Subcutaneous abdominal adipose tissue (tissue), 5 donors: ENCODE measurements around the gene MSI2.

Experiments used
- H3K27ac ChIP-seq: one replicate; pipeline ENCODE4 v1.7.0; 2013; ENCODE audit warnings: low read depth, mild to moderate bottlenecking, inconsistent platforms, low read length, moderate library complexity
- H3K27me3 ChIP-seq, 5 donors: one replicate each; pipeline ENCODE4 v1.7.0; 2013; ENCODE audit warnings: low read length in 5 of 5, inconsistent platforms in 1 of 5; ENCODE audit not compliant: control insufficient read depth in 5 of 5, insufficient read depth in 4 of 5
- H3K36me3 ChIP-seq, 5 donors: one replicate each; pipeline ENCODE4 v1.7.0; 2013; ENCODE audit warnings: low read length in 5 of 5; ENCODE audit not compliant: control insufficient read depth in 5 of 5, insufficient read depth in 5 of 5
- H3K4me1 ChIP-seq, 5 donors: one replicate each; pipeline ENCODE4 v1.7.0; 2013; ENCODE audit warnings: low read length in 5 of 5, mild to moderate bottlenecking in 3 of 5, moderate library complexity in 1 of 5; ENCODE audit not compliant: control insufficient read depth in 5 of 5, insufficient read depth in 5 of 5
- H3K4me3 ChIP-seq, 5 donors: one replicate each; pipeline ENCODE4 v1.7.0; 2013; ENCODE audit warnings: low read length in 5 of 5, low read depth in 1 of 5
- H3K9ac ChIP-seq, 5 donors: one replicate each; pipeline ENCODE4 v1.7.0; 2013; ENCODE audit warnings: low read length in 5 of 5, mild to moderate bottlenecking in 4 of 5, moderate library complexity in 3 of 5
- H3K9me3 ChIP-seq, 5 donors: one replicate each; pipeline ENCODE4 v1.7.0; 2013; ENCODE audit warnings: low read length in 5 of 5; ENCODE audit not compliant: control insufficient read depth in 5 of 5
- donor health status: healthy.
- donor health status: healthy.
- donor health status: healthy.
- donor health status: healthy.
- donor health status: healthy.

MSI2 gene

GRCh38 chr17:57379895-57380434, 123.6 kb downstream of the MSI2 start:
- Histone ChIP-seq H3K9ac (no peak overlapping the region), H3K27me3 (no peaks in the 10 kb centered on the region), H3K36me3 (no peaks in the 10 kb centered on the region), H3K9me3 (peaks cover 0 to 12% (median 8%) of the 10 kb centered on the region in 5 donors), H3K4me1 (peaks cover 0 to 15% (median 8%) of the 10 kb centered on the region in 5 donors), H3K4me3 (no peak overlapping the region), H3K27ac (no peak overlapping the region)

- H3K9ac ChIP-seq, result no peak overlapping the region
- peaks cover 0 to 14% (median 8%) of the 10 kb centered on the region in 5 donors for H3K9me3 ChIP-seq
- no peak overlapping the region for H3K4me3 ChIP-seq
- no peaks in the 10 kb centered on the region for H3K27me3 ChIP-seq
- H3K4me1 ChIP-seq, result peaks cover 0 to 8% (median 4%) of the 10 kb centered on the region in 5 donors
- no peak overlapping the region for H3K27ac ChIP-seq
- no peaks in the 10 kb centered on the region for H3K36me3 ChIP-seq
These were observed 125.2 kb downstream of the MSI2 start for GRCh38 chr17:57381498-57381897.

GRCh38 chr17:57384219-57384618, 127.9 kb downstream of the MSI2 start:
- H3K4me3 ChIP-seq, result no peak overlapping the region
- H3K4me1 ChIP-seq, result peaks cover 0 to 4% (median 4%) of the 10 kb centered on the region in 5 donors
- H3K27me3 ChIP-seq, result no peaks in the 10 kb centered on the region
- H3K27ac ChIP-seq, result no peak overlapping the region
- H3K9me3 ChIP-seq, result peaks cover 0 to 27% (median 19%) of the 10 kb centered on the region in 5 donors
- no peaks in the 10 kb centered on the region for H3K36me3 ChIP-seq
- H3K9ac ChIP-seq, result no peak overlapping the region

- Histone ChIP-seq H3K36me3 (no peaks in the 10 kb centered on the region), H3K9ac (no peak overlapping the region), H3K4me3 (no peak overlapping the region), H3K27me3 (no peaks in the 10 kb centered on the region), H3K4me1 (no peaks in the 10 kb centered on the region), H3K9me3 (peaks cover 0 to 27% (median 19%) of the 10 kb centered on the region in 5 donors), H3K27ac (no peak overlapping the region)
These were observed 129.7 kb downstream of the MSI2 start for GRCh38 chr17:57385975-57386374.

DNA sequence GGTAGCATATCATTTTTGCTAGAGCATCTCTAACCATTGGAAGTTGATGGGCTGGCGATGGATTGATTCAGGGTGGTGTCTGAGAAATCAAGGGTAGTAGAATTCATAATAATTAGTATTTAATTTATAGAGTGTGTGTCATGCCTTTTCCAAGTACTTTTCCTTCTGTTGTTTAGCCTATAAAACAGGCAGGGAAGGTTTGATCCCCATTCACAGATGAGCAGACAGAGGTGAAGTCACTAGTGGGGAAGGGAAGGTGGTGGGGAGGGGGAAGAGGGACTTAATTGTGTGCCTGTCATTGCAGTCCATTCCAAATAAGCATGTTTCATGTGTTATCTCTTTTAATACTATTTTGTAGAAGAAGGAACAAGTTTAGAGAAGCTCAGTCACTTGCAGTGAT, 131.3 kb downstream of the MSI2 start:
- Histone ChIP-seq H3K36me3 (no peaks in the 10 kb centered on the region), H3K9me3 (peaks cover 0 to 27% (median 19%) of the 10 kb centered on the region in 5 donors), H3K4me1 (no peaks in the 10 kb centered on the region), H3K9ac (no peak overlapping the region), H3K27ac (no peak overlapping the region), H3K27me3 (no peaks in the 10 kb centered on the region), H3K4me3 (no peak overlapping the region)

- Histone ChIP-seq H3K4me1 (no peaks in the 10 kb centered on the region), H3K36me3 (no peaks in the 10 kb centered on the region), H3K27me3 (no peaks in the 10 kb centered on the region), H3K9ac (no peak overlapping the region), H3K9me3 (peaks cover 3 to 30% (median 22%) of the 10 kb centered on the region in 5 donors), H3K27ac (no peak overlapping the region), H3K4me3 (no peak overlapping the region)
These were observed 131.9 kb downstream of the MSI2 start for GRCh38 chr17:57388131-57388725.

DNA sequence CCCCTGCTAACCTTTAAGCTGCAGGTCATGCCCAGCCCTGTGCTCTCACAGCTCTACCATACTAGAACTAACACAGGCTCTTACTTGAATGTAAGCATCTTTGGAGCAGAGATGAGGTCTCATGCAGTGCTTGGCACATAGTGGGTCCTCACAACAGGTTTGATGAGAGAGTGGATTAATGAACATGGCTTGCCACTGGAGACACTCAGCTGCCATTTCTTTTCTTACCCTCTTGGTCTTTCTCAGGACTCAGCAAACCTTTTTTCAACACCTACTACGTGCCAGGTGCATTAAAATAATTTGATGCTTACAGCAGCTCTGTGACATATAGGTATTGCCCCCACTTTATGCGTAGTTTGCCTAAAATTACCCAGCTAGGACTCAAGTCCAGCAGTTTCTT, 133.2 kb downstream of the MSI2 start:
- Histone ChIP-seq H3K4me3 (no peak overlapping the region), H3K27me3 (no peaks in the 10 kb centered on the region), H3K9ac (no peak overlapping the region), H3K27ac (no peak overlapping the region), H3K36me3 (no peaks in the 10 kb centered on the region), H3K4me1 (no peaks in the 10 kb centered on the region), H3K9me3 (peaks cover 3 to 29% (median 17%) of the 10 kb centered on the region in 5 donors)

DNA sequence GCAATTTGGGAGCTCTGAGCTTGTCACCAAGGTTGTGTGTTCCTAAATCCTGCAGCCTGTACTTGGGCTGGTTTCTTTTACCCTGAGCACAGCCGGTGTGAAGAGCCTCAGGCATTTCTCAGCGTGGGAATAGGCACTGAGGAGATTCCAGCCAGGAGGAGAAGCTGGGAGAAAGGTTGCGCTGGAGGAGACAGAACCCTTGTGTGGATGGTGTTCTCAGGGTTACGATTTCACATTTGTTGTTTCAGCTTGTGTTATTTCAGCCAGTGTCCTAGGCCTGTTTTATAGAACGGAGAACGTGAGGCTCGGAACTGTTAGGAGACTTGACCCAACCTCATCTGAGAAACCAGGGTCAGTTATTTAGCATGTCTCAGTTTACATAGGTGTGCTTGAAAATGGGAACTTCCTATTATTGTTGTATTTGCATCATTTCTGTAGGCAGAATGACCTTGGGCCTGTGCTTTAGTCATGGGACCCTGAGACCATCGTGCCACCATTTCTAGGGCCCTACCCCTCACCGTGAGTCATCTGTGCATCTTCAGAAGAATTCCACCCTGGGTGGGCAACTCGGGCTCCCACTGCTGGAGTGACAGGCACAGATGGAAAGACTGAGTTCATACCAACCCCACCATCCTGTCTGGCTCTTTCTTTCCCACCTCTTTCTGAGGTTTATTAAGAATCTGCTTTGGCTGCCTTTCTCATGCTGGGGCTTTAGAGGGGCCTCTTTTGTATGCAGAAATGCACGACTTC, 134.9 kb downstream of the MSI2 start:
- H3K4me3 ChIP-seq, result no peak overlapping the region
- no peaks in the 10 kb centered on the region for H3K27me3 ChIP-seq
- peaks cover 3 to 27% (median 16%) of the 10 kb centered on the region in 5 donors for H3K9me3 ChIP-seq
- no peak overlapping the region for H3K27ac ChIP-seq
- H3K4me1 ChIP-seq, result no peaks in the 10 kb centered on the region
- H3K9ac ChIP-seq, result no peak overlapping the region
- H3K36me3 ChIP-seq, result no peaks in the 10 kb centered on the region

GRCh38 chr17:57391857-57392471, 135.6 kb downstream of the MSI2 start:
- no peaks in the 10 kb centered on the region for H3K4me1 ChIP-seq
- H3K36me3 ChIP-seq, result no peaks in the 10 kb centered on the region
- H3K9me3 ChIP-seq, result peaks cover 3 to 22% (median 16%) of the 10 kb centered on the region in 5 donors
- no peak overlapping the region for H3K9ac ChIP-seq
- H3K4me3 ChIP-seq, result no peak overlapping the region
- no peaks in the 10 kb centered on the region for H3K27me3 ChIP-seq
- H3K27ac ChIP-seq, result no peak overlapping the region

DNA sequence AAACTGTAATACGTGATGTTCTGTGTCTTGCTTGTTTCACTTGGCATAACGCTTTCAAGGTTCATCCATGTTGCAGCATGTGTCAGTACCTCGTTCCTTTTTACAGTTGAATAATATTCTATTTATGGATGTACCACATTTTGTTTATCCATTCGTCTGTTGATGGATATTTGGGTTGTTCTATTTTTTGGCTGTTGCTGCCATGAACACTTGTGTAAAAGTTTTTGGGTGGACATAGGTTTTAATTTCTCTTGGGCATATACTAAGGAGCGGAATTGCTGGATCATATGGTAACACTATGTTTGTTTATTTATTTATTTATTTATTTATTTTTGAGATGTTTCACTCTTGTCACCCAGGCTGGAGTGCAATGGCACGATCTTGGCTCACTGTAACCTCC, 137.0 kb downstream of the MSI2 start:
- Histone ChIP-seq H3K4me1 (no peaks in the 10 kb centered on the region), H3K27me3 (no peaks in the 10 kb centered on the region), H3K9ac (no peak overlapping the region), H3K36me3 (no peaks in the 10 kb centered on the region), H3K9me3 (peaks cover 3 to 12% (median 4%) of the 10 kb centered on the region in 5 donors), H3K4me3 (no peak overlapping the region), H3K27ac (no peak overlapping the region)
